AG09309 (cell line): ENCODE data around the gene TBPL1.

Source experiments
- DNase-seq: peaks from one replicate; pipeline ENCODE4 v3.0.0-alpha.2; 2010; ENCODE audit warnings: low read depth
- H3K4me3 ChIP-seq: 2 replicates; pipeline ENCODE4 v1.5.1; 2011; ENCODE audit warnings: mild to moderate bottlenecking, low read depth, low read length, moderate library complexity; ENCODE audit not compliant: control insufficient read depth
- CTCF ChIP-seq: IDR thresholded peaks from 2 replicates; pipeline ENCODE4 v1.5.1; 2011; ENCODE audit warnings: mild to moderate bottlenecking, low read depth, low read length, inconsistent platforms; ENCODE audit not compliant: insufficient read depth, control insufficient read depth; ENCODE audit errors: missing control alignments

The TBPL1 gene

GRCh38 chr6:134010974-134011373 is 58.0 kb downstream of the TBPL1 start:
- TF ChIP-seq CTCF: no peak
- H3K4me3 ChIP-seq: no peak overlapping the region
- DNase-seq: no peak

GRCh38 chr6:134014588-134015137 is 61.6 kb downstream of the TBPL1 start:
- TF ChIP-seq CTCF: no peak
- H3K4me3 ChIP-seq: no peak overlapping the region
- DNase-seq: no peak

- no peak for DNase-seq
- TF ChIP-seq CTCF: no peak
- H3K4me3 ChIP-seq: no peak overlapping the region
These were observed 62.9 kb downstream of the TBPL1 start for GRCh38 chr6:134015719-134016557.

- DNase-seq: no peak
- TF ChIP-seq CTCF: no peak
- no peak overlapping the region for H3K4me3 ChIP-seq
These were observed 63.5 kb downstream of the TBPL1 start for GRCh38 chr6:134016558-134016814.

GRCh38 chr6:134020071-134020470 is 67.0 kb downstream of the TBPL1 start:
- no peak overlapping the region for H3K4me3 ChIP-seq
- DNase-seq: no peak
- no peak for TF ChIP-seq CTCF

- no peak for TF ChIP-seq CTCF
- no peak for DNase-seq
- no peak overlapping the region for H3K4me3 ChIP-seq
These were observed 67.5 kb downstream of the TBPL1 start for GRCh38 chr6:134020543-134020942.

- DNase-seq: no peak
- no peak for TF ChIP-seq CTCF
- H3K4me3 ChIP-seq: no peak overlapping the region
These were observed 67.9 kb downstream of the TBPL1 start for GRCh38 chr6:134020968-134021367.
